Stomach smooth muscle (tissue), 2 donors: ENCODE measurements around the gene TMEM135.

Source experiments
- H3K27ac ChIP-seq: one replicate; pipeline ENCODE4 v1.7.0; 2013; ENCODE audit warnings: mild to moderate bottlenecking, low read length, inconsistent platforms
- H3K27me3 ChIP-seq, 2 donors: one replicate each; pipeline ENCODE4 v1.7.0; 2013; ENCODE audit warnings: low read length in 2 of 2; ENCODE audit not compliant: insufficient read depth in 2 of 2, control insufficient read depth in 1 of 2
- H3K36me3 ChIP-seq, 2 donors: one replicate each; pipeline ENCODE4 v1.7.0; 2013; ENCODE audit warnings: low read length in 2 of 2; ENCODE audit not compliant: control insufficient read depth in 2 of 2, insufficient read depth in 2 of 2
- H3K4me1 ChIP-seq: one replicate; pipeline ENCODE4 v1.7.0; 2013; ENCODE audit warnings: low read length; ENCODE audit not compliant: control insufficient read depth, insufficient read depth
- H3K4me3 ChIP-seq, 2 donors: one replicate each; pipeline ENCODE4 v1.7.0; 2013; ENCODE audit warnings: low read length in 2 of 2
- H3K9ac ChIP-seq, 2 donors: one replicate each; pipeline ENCODE4 v1.7.0; 2013; ENCODE audit warnings: low read length in 2 of 2, mild to moderate bottlenecking in 1 of 2
- H3K9me3 ChIP-seq, 2 donors: one replicate each; pipeline ENCODE4 v1.7.0; 2013; ENCODE audit warnings: low read length in 2 of 2; ENCODE audit not compliant: control insufficient read depth in 2 of 2
- donor health status: healthy.
- donor health status: Pancreatic carcinoma.

Gene TMEM135

DNA sequence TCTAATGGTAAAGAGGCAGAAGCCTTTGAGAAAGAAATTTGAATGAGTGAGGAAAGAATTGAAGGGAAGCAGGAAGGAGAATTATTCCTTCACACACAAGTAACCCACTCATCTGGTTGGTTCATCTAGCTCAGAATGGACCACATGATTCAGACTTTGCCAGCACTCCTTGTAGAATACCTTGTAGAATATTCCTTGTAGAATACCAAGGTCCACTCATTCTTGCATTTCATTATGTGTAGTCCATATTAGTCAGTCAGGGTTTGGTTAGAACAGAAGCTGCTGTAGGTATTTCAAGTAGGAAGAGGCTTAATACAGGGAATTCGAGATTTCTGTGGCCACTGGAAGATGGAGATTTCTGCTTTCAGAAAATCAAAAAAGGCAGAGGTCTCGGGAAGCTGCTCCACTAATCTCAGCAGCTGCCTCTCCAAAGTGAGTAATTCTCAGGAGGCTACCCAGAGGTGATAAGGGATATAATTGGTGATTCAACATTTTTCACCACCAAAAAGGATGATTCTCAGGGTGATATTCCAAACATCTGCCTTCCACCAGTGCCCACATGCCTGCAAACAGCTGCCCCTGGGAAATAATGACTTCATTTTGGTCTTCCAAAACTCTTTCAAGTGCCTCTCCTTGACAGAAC is 329.1 kb downstream of the TMEM135 start:
- Histone ChIP-seq H3K9ac (no peak overlapping the region), H3K27me3 (no peaks in the 10 kb centered on the region), H3K9me3 (no peaks in the 10 kb centered on the region), H3K4me3 (no peak overlapping the region), H3K36me3 (no peaks in the 10 kb centered on the region), H3K4me1 (no peaks in the 10 kb centered on the region), H3K27ac (no peak overlapping the region)

DNA sequence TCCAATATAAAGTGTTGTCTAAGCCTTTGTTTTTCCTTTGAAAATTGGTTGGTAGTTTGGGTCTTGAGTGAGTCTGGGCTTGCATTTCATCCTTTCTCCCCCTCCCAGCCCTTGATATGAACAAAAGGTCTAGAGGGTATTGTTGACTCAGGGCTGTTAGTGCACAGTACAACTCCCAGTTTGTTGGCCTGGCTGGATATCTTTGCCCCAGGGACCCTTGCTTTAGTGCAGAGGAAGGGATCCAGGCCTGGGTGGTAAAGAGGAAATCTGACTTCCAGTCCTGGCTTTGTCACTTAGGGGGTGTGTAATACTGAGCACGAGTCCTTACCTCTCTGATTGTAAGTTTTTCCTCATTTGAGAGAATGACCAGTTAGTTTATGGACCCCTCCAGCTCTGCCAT is 330.4 kb downstream of the TMEM135 start:
- Histone ChIP-seq H3K36me3 (no peaks in the 10 kb centered on the region), H3K9ac (no peak overlapping the region), H3K27me3 (no peaks in the 10 kb centered on the region), H3K4me3 (no peak overlapping the region), H3K27ac (no peak overlapping the region), H3K4me1 (no peaks in the 10 kb centered on the region), H3K9me3 (no peaks in the 10 kb centered on the region)

DNA sequence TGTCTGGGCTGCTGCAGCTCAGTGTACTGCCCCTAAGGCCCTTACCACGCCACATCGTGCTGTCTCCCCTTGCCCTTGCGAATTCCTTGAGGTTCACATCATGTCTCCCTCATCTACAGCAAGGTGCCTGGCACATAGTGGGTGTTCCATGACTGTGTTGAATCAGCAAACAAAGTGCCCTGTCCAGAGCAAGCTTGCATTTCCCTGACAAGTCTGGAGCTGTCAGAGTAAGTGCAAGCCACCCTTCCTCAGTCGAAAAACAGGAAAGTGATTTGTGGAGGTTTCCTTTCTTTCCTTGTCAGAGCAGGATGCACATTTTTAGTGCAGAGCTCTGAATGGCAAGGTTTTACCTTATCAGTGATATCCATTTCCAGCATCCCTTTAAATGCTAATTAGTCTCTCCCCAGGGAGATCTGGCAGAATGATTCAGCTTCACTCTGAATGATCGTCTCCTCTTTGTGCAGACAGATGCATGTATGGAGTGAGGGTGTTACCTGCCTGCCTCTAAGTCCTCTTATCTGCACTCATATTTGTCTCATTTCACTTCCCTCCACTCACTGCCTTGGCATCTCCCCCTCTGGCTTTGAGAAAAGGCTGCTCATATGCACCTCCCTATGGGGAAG is 331.2 kb downstream of the TMEM135 start:
- H3K36me3 ChIP-seq: no peaks in the 10 kb centered on the region
- H3K4me3 ChIP-seq: no peak overlapping the region
- no peak overlapping the region for H3K27ac ChIP-seq
- no peaks in the 10 kb centered on the region for H3K4me1 ChIP-seq
- no peaks in the 10 kb centered on the region for H3K27me3 ChIP-seq
- no peak overlapping the region for H3K9ac ChIP-seq
- H3K9me3 ChIP-seq: no peaks in the 10 kb centered on the region

DNA sequence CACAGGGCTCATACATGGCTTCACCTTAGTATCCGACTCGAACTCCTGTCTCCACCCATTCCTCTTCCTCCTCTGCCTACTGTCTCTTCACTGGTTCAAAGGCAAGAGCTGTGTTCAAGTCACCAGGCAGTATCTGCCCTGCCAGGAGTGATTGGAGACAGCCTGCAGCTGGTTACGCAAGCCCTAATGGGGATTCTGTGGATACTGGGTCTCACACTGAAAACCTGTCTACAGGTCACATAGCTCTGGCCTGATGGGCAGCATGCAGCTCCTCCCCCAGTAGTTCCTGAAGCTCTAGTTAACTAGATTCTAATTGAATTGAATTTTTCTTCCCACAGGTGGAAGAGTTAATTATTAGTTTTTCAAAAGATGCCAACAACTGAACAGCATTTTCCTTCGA is 332.2 kb downstream of the TMEM135 start:
- Histone ChIP-seq H3K9ac (no peak overlapping the region), H3K4me3 (no peak overlapping the region), H3K4me1 (no peaks in the 10 kb centered on the region), H3K36me3 (no peaks in the 10 kb centered on the region), H3K27ac (no peak overlapping the region), H3K9me3 (no peaks in the 10 kb centered on the region), H3K27me3 (no peaks in the 10 kb centered on the region)

DNA sequence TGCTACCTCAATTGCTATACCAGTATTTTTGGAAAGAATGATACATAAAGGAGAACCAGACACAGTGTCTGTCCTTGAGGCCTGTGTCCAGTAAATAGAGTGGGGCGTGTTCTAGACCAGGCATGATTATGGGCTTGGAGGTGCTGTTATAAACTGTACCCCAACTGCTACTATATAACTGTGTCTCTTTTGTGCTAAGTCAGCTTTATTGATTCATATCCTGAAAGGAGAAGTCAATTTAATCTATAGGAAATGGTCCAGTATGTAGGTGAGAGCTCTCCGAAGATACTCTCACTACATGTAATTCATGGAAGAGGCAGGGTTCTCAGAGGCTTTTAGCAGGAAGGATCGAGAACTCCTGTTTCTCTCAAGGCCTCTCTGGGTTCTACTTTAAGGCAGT is 334.3 kb downstream of the TMEM135 start:
- Histone ChIP-seq H3K4me3 (no peak overlapping the region), H3K4me1 (no peaks in the 10 kb centered on the region), H3K9me3 (no peaks in the 10 kb centered on the region), H3K27ac (no peak overlapping the region), H3K36me3 (no peaks in the 10 kb centered on the region), H3K27me3 (no peaks in the 10 kb centered on the region), H3K9ac (no peak overlapping the region)
